IMR-90 (cell line): ENCODE measurements around the gene FBXL16.

Experiments used
- BHLHE40 ChIP-seq: fragments of 150-350 bp; IDR thresholded peaks from 2 replicates; pipeline ENCODE4 v1.6.1; 2016; ENCODE audit warnings: mild to moderate bottlenecking, low read depth, low read length
- CEBPB ChIP-seq: IDR thresholded peaks from 2 replicates; pipeline ENCODE4 v1.6.1; 2012; ENCODE audit warnings: low read depth, low read length, improper control_type of control experiment
- CTCF ChIP-seq: conservative IDR thresholded peaks from 2 replicates; pipeline ENCODE4 v1.5.1; 2012; ENCODE audit warnings: mild to moderate bottlenecking, low read depth, low read length, improper control_type of control experiment
- FOS ChIP-seq: fragments of 150-350 bp; IDR thresholded peaks from 2 replicates; pipeline ENCODE4 v1.6.1; 2016; ENCODE audit warnings: low read depth, low read length
- MAZ ChIP-seq: IDR thresholded peaks from 2 replicates; pipeline ENCODE4 v1.6.1; 2012; ENCODE audit warnings: low read depth, mild to moderate bottlenecking, low read length, improper control_type of control experiment, moderate library complexity, borderline replicate concordance
- POLR2A ChIP-seq: IDR thresholded peaks from 2 replicates; pipeline ENCODE4 v1.6.1; 2012; ENCODE audit warnings: mild to moderate bottlenecking, low read depth, low read length
- RCOR1 ChIP-seq: IDR thresholded peaks from 2 replicates; pipeline ENCODE4 v1.6.1; 2012; ENCODE audit warnings: mild to moderate bottlenecking, low read length, improper control_type of control experiment; ENCODE audit not compliant: insufficient replicate concordance
- RFX5 ChIP-seq: IDR thresholded peaks from 2 replicates; pipeline ENCODE4 v1.8.0; 2012; ENCODE audit warnings: low read depth, mild to moderate bottlenecking, low read length, moderate library complexity
- USF2 ChIP-seq: fragments of 150-350 bp; IDR thresholded peaks from 2 replicates; pipeline ENCODE4 v1.6.1; 2017; ENCODE audit warnings: mild to moderate bottlenecking, antibody characterized with exemption, low read length, low read depth

- no peak for TF ChIP-seq POLR2A
- TF ChIP-seq RFX5, result no peak
- TF ChIP-seq CTCF, result no peak
- no peak for TF ChIP-seq RCOR1
- TF ChIP-seq MAZ, result no peak
- no peak for TF ChIP-seq CEBPB
- no peak for TF ChIP-seq USF2
- no peak for TF ChIP-seq BHLHE40
- TF ChIP-seq FOS, result no peak
These were observed 62.6 kb downstream of the FBXL16 start for GRCh38 chr16:643050-643368.
